GM18499 (cell line): ENCODE data around the gene AP2S1.
"Not testable (repeated sequence)": the region's sequence is repeated elsewhere in the genome, so short reads cannot be mapped to it uniquely, and the experiment has no call there.

Experiments
- ATAC-seq: cut with Tn5 transposase; IDR thresholded peaks from one replicate; pipeline ENCODE4 v1.9.1; 2021; ENCODE audit warnings: moderate number of reproducible peaks; ENCODE audit not compliant: insufficient read depth, unreplicated experiment

The AP2S1 gene

GRCh38 chr19:46844067-46844489 is 6.6 kb downstream of the AP2S1 start:
- ATAC-seq, result no peak

DNA sequence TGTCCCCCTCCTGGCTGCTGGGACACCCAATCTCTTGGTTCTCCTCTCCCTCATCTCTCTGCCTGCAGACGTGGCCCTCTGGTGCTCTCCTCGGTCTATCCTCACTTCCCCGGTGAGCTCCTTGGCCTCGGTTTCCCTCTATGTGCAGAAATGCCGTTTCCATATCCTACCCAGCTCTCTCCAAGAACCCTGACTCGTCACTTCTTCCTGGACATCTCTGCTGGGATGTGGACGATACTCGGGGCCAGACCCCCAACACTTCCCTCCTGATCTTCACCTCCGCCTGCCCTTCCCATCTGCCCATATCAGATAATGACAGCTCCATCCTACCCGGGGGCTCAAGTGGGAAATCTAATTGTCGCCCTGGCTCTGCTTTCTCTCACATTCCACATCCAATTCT is 7.9 kb downstream of the AP2S1 start:
- no peak for ATAC-seq

DNA sequence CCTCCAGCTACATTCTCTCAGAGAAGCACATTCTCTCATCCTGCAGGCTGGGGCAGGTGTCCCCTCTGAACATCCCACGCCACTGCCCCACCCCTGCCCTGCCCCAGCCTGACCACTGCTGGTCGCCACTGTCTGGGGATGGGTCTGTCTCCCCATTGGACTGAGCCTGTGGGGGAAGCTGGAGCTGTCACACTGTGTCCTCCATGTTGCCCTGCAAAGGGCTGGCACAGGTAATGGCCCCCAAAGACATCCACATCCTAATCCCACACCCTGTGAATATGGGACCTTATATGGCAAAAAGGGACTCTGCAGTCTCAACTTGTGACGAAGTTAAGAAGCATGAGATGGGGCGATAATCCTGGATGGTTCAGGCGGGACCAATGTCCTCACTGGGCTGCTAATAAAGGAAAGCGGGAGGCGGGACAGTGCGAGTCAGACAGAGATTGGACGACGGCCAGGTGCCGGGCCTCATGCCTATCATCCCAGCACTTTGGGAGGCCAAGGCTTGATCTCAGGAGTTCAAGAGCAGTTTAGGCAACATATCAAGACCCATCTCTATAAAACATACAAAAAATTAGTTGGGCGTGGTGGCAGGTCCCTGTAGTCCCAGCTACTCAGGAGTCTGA is 9.1 kb downstream of the AP2S1 start:
- ATAC-seq, result no peak

- no peak for ATAC-seq
Measured at GRCh38 chr19:46840498-46840942, 10.1 kb downstream of the AP2S1 start.

DNA sequence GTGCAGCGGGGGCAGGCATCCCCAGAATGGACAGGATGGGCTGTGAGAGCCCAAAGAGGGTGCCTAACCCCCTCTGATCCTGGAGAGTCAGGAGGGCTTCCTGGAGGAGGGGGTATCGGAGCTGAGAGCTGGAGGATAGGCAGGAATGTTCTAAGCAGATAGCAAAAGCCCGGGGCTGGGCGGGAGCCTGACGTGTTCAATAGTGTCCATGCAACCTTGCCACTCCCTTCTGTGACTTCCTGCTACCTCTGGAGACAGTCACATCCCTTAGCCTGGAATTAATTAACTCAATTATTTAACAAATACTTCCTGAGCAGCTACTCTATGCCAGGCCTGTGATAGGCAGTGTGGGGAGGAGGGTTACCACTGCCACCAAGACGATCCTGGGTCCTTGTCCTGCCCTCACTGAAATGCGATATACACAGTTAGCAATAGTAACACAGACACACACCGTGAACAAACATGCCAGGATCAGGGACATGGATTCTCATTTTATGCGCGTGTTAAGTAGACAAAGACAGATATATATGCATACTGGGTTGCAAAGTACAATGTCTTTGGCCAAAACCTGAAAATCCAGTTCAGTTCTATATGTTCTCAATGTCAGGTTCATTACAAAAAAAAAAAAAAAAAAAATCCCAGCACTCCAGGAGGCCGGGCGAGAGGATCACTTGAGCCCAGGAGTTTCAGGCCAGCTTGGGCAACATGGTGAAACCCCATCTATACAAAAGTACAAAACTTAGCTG is 10.7 kb downstream of the AP2S1 start:
- no peak for ATAC-seq

DNA sequence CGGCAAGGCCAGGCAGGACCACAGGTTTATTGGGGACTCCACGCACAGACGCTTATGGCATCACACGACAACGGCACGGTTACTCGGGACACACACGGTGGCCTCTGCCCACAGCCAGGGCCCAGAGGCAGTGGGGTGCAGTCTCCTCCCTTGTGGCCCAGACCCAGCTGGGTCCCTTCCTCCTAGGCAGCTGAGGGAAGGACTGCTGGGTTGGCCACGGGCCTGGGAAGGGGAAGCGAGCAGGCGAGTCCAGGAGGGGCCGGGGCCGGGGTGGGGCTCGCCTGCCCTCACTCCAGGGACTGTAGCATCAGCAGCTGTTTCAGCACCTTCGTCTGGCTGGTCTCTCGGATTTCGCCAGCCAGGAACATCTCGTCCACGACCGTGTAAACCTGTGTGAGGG is 12.5 kb downstream of the AP2S1 start:
- ATAC-seq, result no peak

GRCh38 chr19:46834984-46835383 is 15.7 kb downstream of the AP2S1 start:
- no peak for ATAC-seq

DNA sequence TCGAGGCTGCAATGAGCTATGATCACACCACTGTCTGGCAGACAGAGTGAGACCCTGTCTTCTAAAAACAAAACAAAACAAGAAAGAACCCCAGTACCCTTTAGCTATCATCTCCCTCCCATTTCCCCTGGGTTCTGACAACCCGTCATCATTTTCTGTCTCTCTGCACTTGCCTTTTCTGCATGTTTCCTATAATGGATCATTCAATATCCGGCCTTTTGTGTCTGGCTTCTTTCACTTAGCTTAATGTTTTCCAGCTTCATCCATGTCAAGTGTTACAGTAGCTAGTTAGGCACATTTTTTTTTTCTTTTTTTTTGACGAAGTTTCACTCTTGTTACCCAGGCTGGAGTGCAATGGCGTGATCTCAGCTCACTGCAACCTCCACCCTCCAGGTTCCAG is 16.5 kb downstream of the AP2S1 start:
- no peak for ATAC-seq

DNA sequence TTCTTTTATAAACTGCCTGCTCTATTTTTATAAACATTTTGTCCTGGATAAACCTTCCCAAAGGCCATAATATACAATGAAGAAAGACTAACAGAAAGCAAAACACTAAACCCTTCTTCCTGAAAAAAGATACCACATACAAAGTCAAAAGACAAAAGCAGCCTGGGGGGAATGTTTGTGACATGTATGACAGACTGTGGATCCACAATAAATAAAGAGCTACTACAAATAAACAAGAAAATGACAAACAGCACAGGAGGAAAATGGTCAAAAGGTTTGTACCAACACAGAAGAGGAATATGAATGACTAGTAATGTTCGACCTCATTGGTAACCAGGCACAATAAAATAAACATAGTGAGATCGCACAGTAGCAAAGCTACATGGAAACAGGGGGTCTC is 19.8 kb downstream of the AP2S1 start:
- ATAC-seq, result no peak

- ATAC-seq, result no peak
Measured at GRCh38 chr19:46828484-46828883, 22.2 kb downstream of the AP2S1 start.

GRCh38 chr19:46825731-46826055 is 25.0 kb downstream of the AP2S1 start:
- no peak for ATAC-seq

DNA sequence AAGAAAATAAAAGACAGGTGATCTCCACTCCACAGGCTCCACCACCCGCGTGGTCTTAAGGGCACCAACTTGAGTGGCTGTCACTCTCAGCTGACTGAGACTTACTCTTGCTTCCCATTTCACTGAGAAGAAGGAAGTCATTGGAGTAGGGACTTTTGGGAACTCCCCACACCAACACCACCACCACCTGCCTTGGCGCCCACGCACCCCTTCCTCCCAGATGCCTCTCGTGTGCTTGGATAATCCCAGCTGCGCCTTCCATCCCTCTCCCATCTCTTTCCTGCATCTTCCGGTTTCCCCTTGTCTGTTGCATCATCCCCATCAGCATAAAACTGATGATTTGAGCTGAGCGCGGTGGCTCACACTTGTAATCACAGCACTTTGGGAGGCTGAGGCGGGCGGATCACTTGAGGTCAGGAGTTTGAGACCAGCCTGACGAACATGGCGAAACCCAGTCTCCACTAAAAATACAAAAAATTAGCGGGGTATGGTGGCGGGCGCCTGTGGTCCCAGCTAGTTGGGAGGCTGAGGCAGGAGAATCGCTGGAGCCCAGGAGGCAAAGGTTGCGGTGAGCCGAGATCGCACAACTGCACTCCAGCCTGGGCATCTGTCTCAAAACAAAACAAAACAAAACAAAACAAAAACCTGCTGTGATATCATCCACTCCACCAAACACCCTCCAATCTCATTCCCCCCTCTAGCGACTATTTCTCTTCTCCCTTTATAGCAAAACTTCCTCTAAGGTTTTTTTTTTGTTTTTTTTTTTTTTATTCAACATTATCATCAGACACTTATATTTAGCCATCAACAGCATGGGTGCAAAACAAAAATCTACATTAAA is 25.5 kb downstream of the AP2S1 start:
- ATAC-seq, result no peak

DNA sequence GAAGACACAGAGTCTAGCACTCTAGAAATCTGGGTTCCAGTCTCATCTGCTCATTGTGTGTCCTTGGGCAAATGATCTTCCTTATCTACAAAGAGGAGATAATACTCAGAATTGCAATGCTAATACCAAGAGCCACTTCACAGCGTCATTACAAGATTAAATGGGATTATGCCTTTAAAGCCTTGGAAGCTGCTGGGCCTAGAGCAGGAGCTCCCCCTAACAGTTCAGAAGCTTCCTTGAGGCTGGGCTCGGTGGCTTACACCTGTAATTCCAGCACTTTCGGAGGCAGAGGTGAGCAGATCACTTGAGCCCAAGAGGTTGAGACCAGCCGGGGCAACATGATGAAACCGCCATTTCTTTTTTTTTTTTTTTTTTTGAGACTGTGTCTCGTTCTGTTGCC is 27.6 kb downstream of the AP2S1 start:
- no peak for ATAC-seq

GRCh38 chr19:46822410-46822787 is 28.2 kb downstream of the AP2S1 start:
- not testable (repeated sequence) for ATAC-seq

DNA sequence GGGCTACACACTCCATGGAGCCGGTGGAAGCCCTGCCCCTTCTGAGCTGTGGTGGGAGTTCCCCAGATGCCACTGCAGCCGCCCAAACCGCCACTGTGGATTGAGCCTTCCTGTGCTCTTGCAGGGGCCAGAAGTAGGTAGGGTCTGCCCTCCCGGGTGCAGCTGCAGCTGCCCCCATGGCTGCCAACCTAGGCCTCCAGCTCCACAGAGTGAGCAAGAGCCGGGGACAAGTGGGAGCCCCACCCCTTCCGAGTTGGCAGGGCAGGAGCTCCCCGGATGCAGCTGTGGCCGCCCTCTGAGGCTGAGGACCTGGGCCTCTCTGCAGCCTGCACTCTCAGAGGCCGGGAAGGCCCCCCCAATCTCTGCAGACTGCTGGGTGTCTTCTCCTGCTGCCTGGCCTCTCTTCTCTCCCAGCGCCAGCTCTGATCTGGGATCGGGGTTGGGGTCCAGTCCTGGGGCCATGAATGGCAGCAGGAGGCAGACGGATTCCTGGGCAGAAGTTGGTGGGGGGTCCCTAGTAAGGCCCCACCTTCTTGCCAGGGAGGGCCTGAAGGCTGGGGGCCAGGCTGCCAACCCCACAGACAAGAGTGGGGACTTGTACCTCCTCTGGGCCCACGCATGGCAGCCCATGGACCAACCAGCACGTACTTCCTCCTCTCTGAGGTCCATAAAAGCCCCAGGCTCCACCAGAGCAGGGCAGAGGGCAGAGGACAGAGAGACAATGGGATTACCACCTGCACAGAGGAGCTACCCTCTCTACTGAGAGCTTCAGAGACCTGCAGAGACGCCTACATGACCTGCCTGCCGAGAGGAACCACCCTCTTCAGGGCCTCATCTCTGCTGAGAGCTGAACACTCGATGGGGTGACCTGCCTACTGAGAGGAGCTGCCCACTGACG is 28.9 kb downstream of the AP2S1 start:
- no peak for ATAC-seq

DNA sequence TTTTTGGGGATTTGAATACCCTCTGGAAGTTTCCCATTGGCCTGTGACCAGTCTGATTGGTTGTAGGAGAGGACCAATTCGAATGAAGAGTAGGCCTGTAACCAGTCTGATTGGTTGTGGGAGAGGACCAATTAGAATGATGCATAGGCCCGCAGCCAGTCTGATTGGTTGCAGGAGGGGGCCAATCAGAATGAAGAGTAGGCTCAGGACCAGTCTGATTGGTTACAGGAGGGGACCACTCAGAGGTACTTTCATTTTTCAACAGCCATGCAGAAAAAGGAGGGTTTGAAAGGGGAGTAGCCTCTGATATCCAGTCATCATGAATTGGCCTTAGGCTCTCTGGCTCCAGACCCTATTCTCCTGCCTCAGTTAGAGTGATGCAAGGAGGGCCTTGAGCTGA is 31.8 kb downstream of the AP2S1 start:
- ATAC-seq, result no peak

- no peak for ATAC-seq
Measured at GRCh38 chr19:46815833-46816627, 34.6 kb downstream of the AP2S1 start.

GRCh38 chr19:46813839-46814358 is 36.7 kb downstream of the AP2S1 start:
- ATAC-seq, result no peak
